Uterus (tissue), 4 donors: ENCODE data around the gene ELMO1. TPM values are rescaled to one million over a fixed set of nuclear protein-coding genes. Genes with fewer than 3 reads are reported as not detected.

Experiments used
- DNase-seq, 2 donors: peaks; one replicate each; pipeline ENCODE4 v3.0.0-alpha.2; 2019 to 2020
- H3K27ac ChIP-seq, 2 donors: fragments of 200-600 bp; sonication (generic); 1 replicate in 1 of 2; 2 replicates in 1 of 2; pipeline ENCODE4 v1.5.1; 2016 to 2018
- H3K27me3 ChIP-seq, 2 donors: fragments of 200-600 bp; sonication (generic); one replicate each; pipeline ENCODE4 v1.5.1; 2018 to 2019; ENCODE audit warnings: control low read depth in 1 of 2
- H3K36me3 ChIP-seq, 2 donors: fragments of 200-600 bp; sonication (generic); one replicate each; pipeline ENCODE4 v1.5.1; 2019; ENCODE audit warnings: control low read depth in 1 of 2
- H3K4me1 ChIP-seq, 2 donors: fragments of 200-600 bp; sonication (generic); one replicate each; pipeline ENCODE4 v1.5.1; 2018 to 2019; ENCODE audit warnings: control low read depth in 1 of 2
- H3K4me3 ChIP-seq, 2 donors: fragments of 200-600 bp; sonication (generic); 1 replicate in 1 of 2; 2 replicates in 1 of 2; pipeline ENCODE4 v1.5.1; 2018 to 2019; ENCODE audit warnings: mild to moderate bottlenecking in 1 of 2
- H3K9me3 ChIP-seq, 2 donors: fragments of 200-600 bp; sonication (generic); one replicate each; pipeline ENCODE4 v1.5.1; 2019; ENCODE audit warnings: control low read depth in 1 of 2
- CTCF ChIP-seq, 4 experiments: fragments of 200-600 bp in 2 of 4; fragments of 450-650 bp in 2 of 4; sonication (generic) in 2 of 4; IDR thresholded peaks; one replicate each; pipeline ENCODE4 v1.5.1; 2016 to 2019; ENCODE audit warnings: antibody characterized with exemption in 4 of 4, mild to moderate bottlenecking in 2 of 4, moderate library complexity in 1 of 4
- POLR2A ChIP-seq, 2 donors: fragments of 450-650 bp; IDR thresholded peaks; one replicate each; pipeline ENCODE4 v1.6.1; 2016; ENCODE audit warnings: antibody characterized with exemption in 2 of 2, mild to moderate bottlenecking in 1 of 2, moderate library complexity in 1 of 2
- intact Hi-C: fragments of 100-400 bp; cut with DNase I; formaldehyde crosslinking; loops from one replicate; pipeline ENCODE4 v1.15.1; 2023; ENCODE audit warnings: low total_unique reads
- total RNA-seq, 4 donors: library from RNA; depleted of rRNA in 3 of 4; stranded (reverse); fragments of >200 nt in 3 of 4; gene quantifications; one replicate each; pipeline versions ENCODE4 v1.1.0 to v1.2.4, GENCODE V29; 2014 to 2023
- donor health status: DM: yes; HTN: yes; CAD: no.

The ELMO1 gene
- total RNA-seq, 4 donors from 2014 or later = 37.9 to 64.7 (median 55.5) TPM

- intact Hi-C loops = no loop called here
- H3K4me1 ChIP-seq = no peaks in the 10 kb centered on the region
Measured at GRCh38 chr7:36852931-36853330, 595.7 kb downstream of the ELMO1 start.

GRCh38 chr7:36852017-36852416, 596.6 kb downstream of the ELMO1 start:
- no peaks in the 10 kb centered on the region for H3K27me3 ChIP-seq
- H3K4me3 ChIP-seq = no peak overlapping the region
- H3K27ac ChIP-seq = no peak overlapping the region
- no peak for DNase-seq
- intact Hi-C loops = no loop called here
- TF ChIP-seq CTCF (IDR thresholded peaks at IDR 0.05) (no peak), POLR2A (IDR thresholded peaks at IDR 0.05) (no peak)
- H3K4me1 ChIP-seq = no peaks in the 10 kb centered on the region
- no peaks in the 10 kb centered on the region for H3K36me3 ChIP-seq
- peaks cover 0 to 8% of the 10 kb centered on the region in 2 donors for H3K9me3 ChIP-seq

More at GRCh38 chr7:36852931-36853330, 595.7 kb downstream of the ELMO1 start:
- DNase-seq = no peak
- H3K27ac ChIP-seq = no peak overlapping the region
- no peaks in the 10 kb centered on the region for H3K36me3 ChIP-seq
- H3K9me3 ChIP-seq = peaks cover 0 to 3% of the 10 kb centered on the region in 2 donors
- H3K4me3 ChIP-seq = no peak overlapping the region
- H3K27me3 ChIP-seq = no peaks in the 10 kb centered on the region
- TF ChIP-seq POLR2A (IDR thresholded peaks at IDR 0.05) (no peak), CTCF (IDR thresholded peaks at IDR 0.05) (no peak)

- H3K36me3 ChIP-seq = no peaks in the 10 kb centered on the region
- H3K9me3 ChIP-seq = peaks cover 0 to 8% of the 10 kb centered on the region in 2 donors
- no peak overlapping the region for H3K4me3 ChIP-seq
- H3K27ac ChIP-seq = no peak overlapping the region
- TF ChIP-seq POLR2A (IDR thresholded peaks at IDR 0.05) (no peak), CTCF (IDR thresholded peaks at IDR 0.05) (no peak)
- no peak for DNase-seq
- intact Hi-C loops = no loop called here
- H3K4me1 ChIP-seq = no peaks in the 10 kb centered on the region
- no peaks in the 10 kb centered on the region for H3K27me3 ChIP-seq
Measured at GRCh38 chr7:36851382-36851781, 597.3 kb downstream of the ELMO1 start.

- intact Hi-C loops = no loop called here
Measured at GRCh38 chr7:36847946-36848345, 600.7 kb downstream of the ELMO1 start.

GRCh38 chr7:36844374-36844773, 604.3 kb downstream of the ELMO1 start:
- no peak for DNase-seq
- Histone ChIP-seq H3K27ac (no peak overlapping the region), H3K4me3 (no peak overlapping the region), H3K36me3 (no peaks in the 10 kb centered on the region), H3K4me1 (no peaks in the 10 kb centered on the region), H3K9me3 (peaks cover 0 to 8% of the 10 kb centered on the region in 2 donors), H3K27me3 (no peaks in the 10 kb centered on the region)
- TF ChIP-seq CTCF (IDR thresholded peaks at IDR 0.05) (no peak), POLR2A (IDR thresholded peaks at IDR 0.05) (no peak)
- intact Hi-C loops = no loop called here

More at GRCh38 chr7:36847946-36848345, 600.7 kb downstream of the ELMO1 start:
- DNase-seq = no peak
- TF ChIP-seq POLR2A (IDR thresholded peaks at IDR 0.05) = no peak
- no peak for TF ChIP-seq CTCF (IDR thresholded peaks at IDR 0.05)
- no peak overlapping the region for H3K4me3 ChIP-seq
- H3K27ac ChIP-seq = no peak overlapping the region
- H3K36me3 ChIP-seq = no peaks in the 10 kb centered on the region
- H3K9me3 ChIP-seq = peaks cover 0 to 8% of the 10 kb centered on the region in 2 donors
- H3K4me1 ChIP-seq = no peaks in the 10 kb centered on the region
- no peaks in the 10 kb centered on the region for H3K27me3 ChIP-seq
